ENCODE data around the gene POGLUT3. TPM values are rescaled to one million over a fixed set of nuclear protein-coding genes. Genes with fewer than 3 reads are reported as not detected.

The POGLUT3 gene
- polyA plus RNA-seq, 1 donor from 2014 or later: 0.31 TPM

Other genes with a start within 250 kb of the POGLUT3 start
- 1.1 and 1.4 TPM in 2 replicates for gene C11orf65, start 30.9 kb downstream of the POGLUT3 start, polyA plus RNA-seq
- gene EXPH5, start 95.4 kb upstream of the POGLUT3 start, polyA plus RNA-seq: not detected in 2 replicates
- 15.9 and 19.3 TPM in 2 replicates for gene DDX10, start 166.7 kb upstream of the POGLUT3 start, polyA plus RNA-seq

Measured in neural cell (in vitro differentiated cells).